ENCODE results near the gene ANKMY1. TPM values are rescaled to one million over a fixed set of nuclear protein-coding genes. Genes with fewer than 3 reads are reported as not detected.

Gene ANKMY1, protein sequence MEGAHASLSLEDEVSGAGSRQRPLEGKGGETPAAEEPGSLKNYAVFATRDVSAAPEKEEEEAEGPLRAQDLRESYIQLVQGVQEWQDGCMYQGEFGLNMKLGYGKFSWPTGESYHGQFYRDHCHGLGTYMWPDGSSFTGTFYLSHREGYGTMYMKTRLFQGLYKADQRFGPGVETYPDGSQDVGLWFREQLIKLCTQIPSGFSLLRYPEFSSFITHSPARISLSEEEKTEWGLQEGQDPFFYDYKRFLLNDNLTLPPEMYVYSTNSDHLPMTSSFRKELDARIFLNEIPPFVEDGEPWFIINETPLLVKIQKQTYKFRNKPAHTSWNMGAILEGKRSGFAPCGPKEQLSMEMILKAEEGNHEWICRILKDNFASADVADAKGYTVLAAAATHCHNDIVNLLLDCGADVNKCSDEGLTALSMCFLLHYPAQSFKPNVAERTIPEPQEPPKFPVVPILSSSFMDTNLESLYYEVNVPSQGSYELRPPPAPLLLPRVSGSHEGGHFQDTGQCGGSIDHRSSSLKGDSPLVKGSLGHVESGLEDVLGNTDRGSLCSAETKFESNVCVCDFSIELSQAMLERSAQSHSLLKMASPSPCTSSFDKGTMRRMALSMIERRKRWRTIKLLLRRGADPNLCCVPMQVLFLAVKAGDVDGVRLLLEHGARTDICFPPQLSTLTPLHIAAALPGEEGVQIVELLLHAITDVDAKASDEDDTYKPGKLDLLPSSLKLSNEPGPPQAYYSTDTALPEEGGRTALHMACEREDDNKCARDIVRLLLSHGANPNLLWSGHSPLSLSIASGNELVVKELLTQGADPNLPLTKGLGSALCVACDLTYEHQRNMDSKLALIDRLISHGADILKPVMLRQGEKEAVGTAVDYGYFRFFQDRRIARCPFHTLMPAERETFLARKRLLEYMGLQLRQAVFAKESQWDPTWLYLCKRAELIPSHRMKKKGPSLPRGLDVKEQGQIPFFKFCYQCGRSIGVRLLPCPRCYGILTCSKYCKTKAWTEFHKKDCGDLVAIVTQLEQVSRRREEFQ
- 10 to 100 TPM in 1 of 9 donors, 1 to 10 TPM in 8; 3.1 to 11.7 (median 5.6) TPM for total RNA-seq
- 1 to 10 TPM; 2.4 to 4.9 TPM for polyA plus RNA-seq
- long read RNA-seq, donor 1, partial matches to known transcripts: 1 of 6 reads
- long read RNA-seq, donor 1, other reads (novel, unspliced or antisense): 3 of 6 reads
- long read RNA-seq, donor 2, partial matches to known transcripts: 1 of 14 reads
- long read RNA-seq, donor 2, other reads (novel, unspliced or antisense): 9 of 14 reads
- long read RNA-seq, donor 3, partial matches to known transcripts: 2 of 7 reads
- long read RNA-seq, donor 3, other reads (novel, unspliced or antisense): 2 of 7 reads

- H3K4me3 ChIP-seq: peak within 1 kb of the TSS; percentile 16 to 61 (median 48)
- peaks cover 0 to 3% (median 0%) of the 10 kb centered on the region in 9 donors for H3K27me3 ChIP-seq
- DNase-seq: peak in 4 of 5 donors; percentile 70 to 87 (median 78)
- peaks cover 0 to 13% (median 2%) of the 10 kb centered on the region in 9 donors for H3K36me3 ChIP-seq
- intact Hi-C loops (cut with DNase I): no loop called here
- ATAC-seq: peak in 3 of 4 donors; percentile 31 to 34 (median 33)
- H3K9me3 ChIP-seq: no peaks in the 10 kb centered on the region
- TF ChIP-seq POLR2A (IDR thresholded peaks at IDR 0.05): no peak
- no peak for TF ChIP-seq CTCF (IDR thresholded peaks at IDR 0.05)
- 5 to 18% (median 6%) methylated on average over 9 to 47 of the region's 47 CpGs; no CpG with 5 or more reads in 1 of the 4 donors for WGBS, 4 donors
- H3K4me1 ChIP-seq: peaks cover 7 to 52% (median 40%) of the 10 kb centered on the region in 12 donors
- H3K27ac ChIP-seq: no peak within 1 kb of the TSS
Observed at GRCh38 chr2:240557808-240558207, at the start of gene ANKMY1. Gene ANKMY1, minus strand, starts transcription at chr2:240557988. Its CDS starts 653 bp downstream, at chr2:240557335.

DNA sequence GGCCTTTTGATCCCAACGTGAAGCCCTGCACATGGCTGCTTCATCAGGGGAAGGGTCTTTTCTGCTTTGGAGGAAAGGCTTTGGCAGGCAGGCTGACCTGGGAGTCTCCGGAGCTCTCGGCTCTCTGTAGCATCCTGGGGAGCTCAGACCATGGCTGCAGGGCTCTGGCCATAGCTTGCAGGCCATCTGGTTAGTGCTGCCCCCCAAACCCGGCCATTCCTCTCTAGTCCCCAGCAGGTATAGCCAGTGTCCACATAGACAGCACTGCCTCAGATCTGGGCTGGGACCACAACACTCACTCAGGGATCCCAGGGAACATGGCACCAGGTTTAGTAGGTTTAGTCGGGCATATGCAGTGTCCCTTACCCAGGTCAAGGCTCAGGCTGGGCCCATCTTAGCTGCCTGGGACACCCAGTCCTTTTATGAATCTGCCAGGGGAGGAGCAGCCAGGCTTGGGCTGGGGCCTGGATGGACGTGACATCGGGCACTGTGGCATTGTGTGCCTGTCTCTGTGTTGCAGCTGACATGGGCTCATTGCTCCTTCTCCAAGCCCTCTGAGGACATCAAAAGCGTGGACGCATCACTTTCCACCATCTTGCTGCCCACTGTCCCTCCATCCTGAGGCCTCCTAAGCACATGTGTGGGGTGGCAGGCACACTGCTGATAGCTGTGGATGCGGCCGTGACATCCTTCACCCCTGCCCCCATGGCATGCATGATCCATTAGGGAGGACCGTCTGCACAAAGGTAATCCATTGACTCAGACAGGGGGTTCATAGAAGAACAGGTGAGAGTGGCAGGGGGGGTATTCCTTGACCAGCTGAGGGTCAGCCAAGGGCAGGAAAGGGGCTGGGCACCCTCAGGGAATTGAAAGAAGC is 48.3 kb upstream of the ANKMY1 start:
- Histone ChIP-seq H3K27ac (no peak overlapping the region), H3K36me3 (peaks cover 0 to 4% (median 0%) of the 10 kb centered on the region in 9 donors), H3K4me1 (peaks cover 0 to 10% (median 5%) of the 10 kb centered on the region in 12 donors), H3K9me3 (no peaks in the 10 kb centered on the region), H3K4me3 (no peak overlapping the region), H3K27me3 (no peaks in the 10 kb centered on the region)
- intact Hi-C loops (cut with DNase I): no loop called here
- no peak for TF ChIP-seq POLR2A (IDR thresholded peaks at IDR 0.05)
- no peak for TF ChIP-seq CTCF (IDR thresholded peaks at IDR 0.05)
- ATAC-seq: no peak
- peak in 2 of 5 donors; percentile 6 to 19 for DNase-seq
- 80 to 90% (median 85%) methylated on average over 7 to 12 of the region's 12 CpGs for WGBS, 4 donors

- TF ChIP-seq CTCF (IDR thresholded peaks at IDR 0.05) (no peak), POLR2A (IDR thresholded peaks at IDR 0.05) (no peak)
- H3K4me1 ChIP-seq: peaks cover 0 to 10% (median 5%) of the 10 kb centered on the region in 12 donors
- ATAC-seq (peak in 1 of 4 donors; percentile 11), DNase-seq (peak in 2 of 5 donors; percentile 12 to 19)
- intact Hi-C loops (cut with DNase I): no loop called here
- H3K27me3 ChIP-seq: no peaks in the 10 kb centered on the region
- H3K36me3 ChIP-seq: peaks cover 0 to 12% (median 0%) of the 10 kb centered on the region in 9 donors
- H3K4me3 ChIP-seq: no peak overlapping the region
- WGBS, 4 donors: 85 to 92% (median 90%) methylated on average over 15 to 19 of the region's 19 CpGs
- no peak overlapping the region for H3K27ac ChIP-seq
- H3K9me3 ChIP-seq: no peaks in the 10 kb centered on the region
Observed at GRCh38 chr2:240604939-240605716, 47.3 kb upstream of the ANKMY1 start.
